ENCODE results near the gene ADAMTS12. TPM values are rescaled to one million over a fixed set of nuclear protein-coding genes. Genes with fewer than 3 reads are reported as not detected.

Gene ADAMTS12
- total RNA-seq, 1 experiment from 2014 or later: not detected

- Mint-ChIP-seq H3K36me3 (ENCODE audit: insufficient read depth, unreplicated experiment) (no peaks in the 10 kb centered on the region), H3K4me3 (ENCODE audit: unreplicated experiment) (no peak overlapping the region), H3K4me1 (ENCODE audit: insufficient read depth, unreplicated experiment) (no peaks in the 10 kb centered on the region), H3K27me3 (ENCODE audit: insufficient read depth, unreplicated experiment) (peaks cover 16% of the 10 kb centered on the region), H3K9me3 (ENCODE audit: unreplicated experiment) (no peaks in the 10 kb centered on the region), H3K27ac (ENCODE audit: low read depth, unreplicated experiment) (no peak overlapping the region)
- ChIA-PET CTCF (interaction anchor here (1.2 kb wide), 1 partner anchor 12 kb away, joined by 3 read pairs; no protein-coding TSS in a partner anchor), POLR2A (interaction anchor here (0.6 kb wide), 1 partner anchor 9 kb away, joined by 5 read pairs; no protein-coding TSS in a partner anchor)
- no peak for DNase-seq (ENCODE audit: unreplicated experiment)
- intact Hi-C loops (cut with micrococcal nuclease): no loop called here
- TF ChIP-seq CTCF (IDR thresholded peaks at IDR 0.05; ENCODE audit: unreplicated experiment): no peak
- BruUV-seq (replicated peaks): no TSS peak
These were observed 254.8 kb downstream of the ADAMTS12 start for GRCh38 chr5:33637011-33637410.

- Mint-ChIP-seq H3K4me1 (ENCODE audit: insufficient read depth, unreplicated experiment) (no peaks in the 10 kb centered on the region), H3K27me3 (ENCODE audit: insufficient read depth, unreplicated experiment) (peaks cover 16% of the 10 kb centered on the region), H3K27ac (ENCODE audit: low read depth, unreplicated experiment) (no peak overlapping the region), H3K9me3 (ENCODE audit: unreplicated experiment) (no peaks in the 10 kb centered on the region), H3K36me3 (ENCODE audit: insufficient read depth, unreplicated experiment) (no peaks in the 10 kb centered on the region), H3K4me3 (ENCODE audit: unreplicated experiment) (no peak overlapping the region)
- ChIA-PET CTCF (interaction anchor here (0.8 kb wide), 1 partner anchor 10 kb away, joined by 3 read pairs; no protein-coding TSS in a partner anchor), POLR2A (no interaction called here)
- no peak for TF ChIP-seq CTCF (IDR thresholded peaks at IDR 0.05; ENCODE audit: unreplicated experiment)
- no TSS peak for BruUV-seq (replicated peaks)
- no peak for DNase-seq (ENCODE audit: unreplicated experiment)
- intact Hi-C loops (cut with micrococcal nuclease): no loop called here
These were observed 256.2 kb downstream of the ADAMTS12 start for GRCh38 chr5:33635582-33635981.

- BruUV-seq (replicated peaks): no TSS peak
- CTCF ChIA-PET: no interaction called here
- no peaks in the 10 kb centered on the region for H3K9me3 Mint-ChIP-seq (ENCODE audit: unreplicated experiment)
These were observed 258.1 kb downstream of the ADAMTS12 start for GRCh38 chr5:33633699-33634098.

GRCh38 chr5:33631786-33632185 lies 260.0 kb downstream of the ADAMTS12 start:
- Mint-ChIP-seq H3K4me1 (ENCODE audit: insufficient read depth, unreplicated experiment) (no peaks in the 10 kb centered on the region), H3K27me3 (ENCODE audit: insufficient read depth, unreplicated experiment) (peaks cover 10% of the 10 kb centered on the region), H3K27ac (ENCODE audit: low read depth, unreplicated experiment) (no peak overlapping the region), H3K9me3 (ENCODE audit: unreplicated experiment) (no peaks in the 10 kb centered on the region), H3K4me3 (ENCODE audit: unreplicated experiment) (no peak overlapping the region), H3K36me3 (ENCODE audit: insufficient read depth, unreplicated experiment) (no peaks in the 10 kb centered on the region)
- TF ChIP-seq CTCF (IDR thresholded peaks at IDR 0.05; ENCODE audit: unreplicated experiment): no peak
- intact Hi-C loops (cut with micrococcal nuclease): no loop called here
- DNase-seq (ENCODE audit: unreplicated experiment): no peak
- POLR2A ChIA-PET: interaction anchor here (0.6 to 1.0 kb wide), 2 partner anchors 14 to 263 kb away, joined by 3 read pairs; no protein-coding TSS in a partner anchor
- CTCF ChIA-PET: interaction anchor here (0.6 kb wide), 2 partner anchors 194 to 216 kb away, joined by 3 read pairs; no protein-coding TSS in a partner anchor
- no TSS peak for BruUV-seq (replicated peaks)

More at GRCh38 chr5:33633699-33634098, 258.1 kb downstream of the ADAMTS12 start:
- no peak for DNase-seq (ENCODE audit: unreplicated experiment)
- no peaks in the 10 kb centered on the region for H3K36me3 Mint-ChIP-seq (ENCODE audit: insufficient read depth, unreplicated experiment)
- no peaks in the 10 kb centered on the region for H3K4me1 Mint-ChIP-seq (ENCODE audit: insufficient read depth, unreplicated experiment)
- H3K4me3 Mint-ChIP-seq (ENCODE audit: unreplicated experiment): no peak overlapping the region
- TF ChIP-seq CTCF (IDR thresholded peaks at IDR 0.05; ENCODE audit: unreplicated experiment): no peak
- intact Hi-C loops (cut with micrococcal nuclease): no loop called here
- no peak overlapping the region for H3K27ac Mint-ChIP-seq (ENCODE audit: low read depth, unreplicated experiment)
- peaks cover 25% of the 10 kb centered on the region for H3K27me3 Mint-ChIP-seq (ENCODE audit: insufficient read depth, unreplicated experiment)
- POLR2A ChIA-PET: no interaction called here
